Keratinocyte (primary cell): Measurements from ENCODE around the gene USP37.

Experiments
- CTCF ChIP-seq, 3 experiments: IDR thresholded peaks in 1 of 3; conservative IDR thresholded peaks in 1 of 3; optimal IDR thresholded peaks in 1 of 3; 2 replicates in 2 of 3; 3 replicates in 1 of 3; pipeline versions ENCODE3 to v1.5.1; 2011; ENCODE audit warnings: low read length in 3 of 3, mild to moderate bottlenecking in 3 of 3, moderate library complexity in 2 of 3, control low read depth in 1 of 3, inconsistent platforms in 1 of 3; ENCODE audit not compliant: insufficient read depth in 2 of 3; ENCODE audit errors: extremely low read depth in 1 of 3
- EZH2 ChIP-seq: IDR thresholded peaks from one replicate; pipeline ENCODE4 v1.6.1; 2012; ENCODE audit warnings: inconsistent platforms, mild to moderate bottlenecking, low read length, moderate library complexity

- no peak for TF ChIP-seq CTCF (optimal IDR thresholded peaks at IDR 0.05 in 1 of 3, IDR thresholded peaks at IDR 0.05 in 1 of 3, conservative IDR thresholded peaks at IDR 0.05 in 1 of 3; ENCODE audit: extremely low read depth in 1 of 3, insufficient read depth in 2 of 3, low read length in 3 of 3)
- no peak for TF ChIP-seq EZH2
Observed at GRCh38 chr2:218482651-218483050, 85.5 kb downstream of the USP37 start.
